ENCODE measurements around the gene TH.

GRCh38 chr11:2165571-2165970 is 6.0 kb downstream of the TH start:
- TF ChIP-seq CTCF (IDR thresholded peaks at IDR 0.05), result no peak
- TF ChIP-seq USF2 (IDR thresholded peaks at IDR 0.05; ENCODE audit: borderline replicate concordance, low read depth, low read length), result no peak
- TF ChIP-seq RAD21 (IDR thresholded peaks at IDR 0.05; ENCODE audit: low read length), result no peak
- TF ChIP-seq EP300 (IDR thresholded peaks at IDR 0.05; ENCODE audit: borderline replicate concordance in 1 of 2, low read depth in 1 of 2, low read length in 1 of 2), result no peak
